Activated CD4-positive, CD25-positive, alpha-beta regulatory T cell treated with anti-CD3 and anti-CD28 coated beads, Interleukin-2, amount 50 U/mL, for 24 hours (primary cell): ENCODE data around the gene PITPNC1.
A peak's percentile ranks its signal among the peaks of the same experiment; 100 is the strongest.
"Not testable (repeated sequence)": the region's sequence is repeated elsewhere in the genome, so short reads cannot be mapped to it uniquely, and the experiment has no call there.

Source experiments
- ATAC-seq, 2 donors: fragments of 150-1000 bp; cut with Tn5 transposase; one replicate each; pipeline ENCODE4 v1.10.0; 2021; ENCODE audit warnings: mild to moderate bottlenecking in 1 of 2, moderate library complexity in 1 of 2

Gene PITPNC1

GRCh38 chr17:67372751-67373150 is 4.3 kb upstream of the PITPNC1 start:
- ATAC-seq = no peak

GRCh38 chr17:67374329-67375053 is 2.6 kb upstream of the PITPNC1 start:
- ATAC-seq = peak; percentile 59 to 66

- no peak for ATAC-seq
Measured at GRCh38 chr17:67375054-67375427, 2.0 kb upstream of the PITPNC1 start.

GRCh38 chr17:67375716-67376115 is 1.4 kb upstream of the PITPNC1 start:
- ATAC-seq = no peak

- no peak for ATAC-seq
Measured at GRCh38 chr17:67376415-67376736, 705 bp upstream of the PITPNC1 start.

GRCh38 chr17:67377488-67378453 is 690 bp downstream of the PITPNC1 start:
- ATAC-seq = peak; percentile 18 to 20

- peak; percentile 24 to 36 for ATAC-seq
Measured at GRCh38 chr17:67378454-67379250, 1.6 kb downstream of the PITPNC1 start.

- no peak for ATAC-seq
Measured at GRCh38 chr17:67379251-67379630, 2.2 kb downstream of the PITPNC1 start.

- no peak for ATAC-seq
Measured at GRCh38 chr17:67381929-67382257, 4.8 kb downstream of the PITPNC1 start.

GRCh38 chr17:67385122-67385988 is 8.3 kb downstream of the PITPNC1 start:
- no peak for ATAC-seq

- no peak for ATAC-seq
Measured at GRCh38 chr17:67386965-67387551, 10.0 kb downstream of the PITPNC1 start.

- ATAC-seq = not testable (repeated sequence)
Measured at GRCh38 chr17:67388536-67388935, 11.5 kb downstream of the PITPNC1 start.

- ATAC-seq = no peak
Measured at GRCh38 chr17:67388986-67389385, 11.9 kb downstream of the PITPNC1 start.

GRCh38 chr17:67390006-67390645 is 13.0 kb downstream of the PITPNC1 start:
- ATAC-seq = no peak

- peak; percentile 95 to 97 for ATAC-seq
Measured at GRCh38 chr17:67390646-67391361, 13.7 kb downstream of the PITPNC1 start.

- ATAC-seq = no peak
Measured at GRCh38 chr17:67392111-67392510, 15.0 kb downstream of the PITPNC1 start.

- ATAC-seq = no peak
Measured at GRCh38 chr17:67393809-67394397, 16.8 kb downstream of the PITPNC1 start.

GRCh38 chr17:67399676-67400075 is 22.6 kb downstream of the PITPNC1 start:
- ATAC-seq = no peak

GRCh38 chr17:67400193-67400592 is 23.1 kb downstream of the PITPNC1 start:
- no peak for ATAC-seq

GRCh38 chr17:67401106-67401505 is 24.0 kb downstream of the PITPNC1 start:
- no peak for ATAC-seq
